HL-60 (cell line): Measurements from ENCODE around the gene DCBLD1.

Experiments
- CTCF ChIP-seq: IDR thresholded peaks from one replicate; pipeline ENCODE4 v1.5.1; 2011; ENCODE audit warnings: low read length, control low read depth, inconsistent platforms; ENCODE audit not compliant: insufficient read depth
- TF ChIP-seq, protein P1 (sequence below): IDR thresholded peaks from 2 replicates; pipeline ENCODE4 v1.6.1; 2012; ENCODE audit warnings: low read depth; ENCODE audit not compliant: insufficient replicate concordance

DNA sequence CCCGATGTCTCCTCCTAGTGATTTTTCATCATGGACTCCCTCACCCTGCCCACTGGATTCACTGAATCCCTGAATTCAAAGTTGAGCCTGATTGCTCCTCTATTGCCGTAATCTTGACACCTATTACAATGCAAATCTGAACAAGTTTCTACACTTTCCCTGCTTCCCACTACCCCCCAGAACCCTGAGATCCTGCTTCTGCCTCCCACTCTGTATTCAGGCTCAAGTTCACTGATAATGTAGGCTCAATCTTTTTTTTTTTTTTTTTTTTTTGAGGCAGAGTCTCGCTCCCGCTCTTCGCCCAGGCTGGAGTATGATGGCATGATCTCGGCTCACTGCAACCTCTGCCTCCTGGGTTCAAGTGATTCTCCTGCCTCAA, 3.6 kb upstream of the DCBLD1 start:
- no peak for TF ChIP-seq CTCF
- TF ChIP-seq, protein P1, sequence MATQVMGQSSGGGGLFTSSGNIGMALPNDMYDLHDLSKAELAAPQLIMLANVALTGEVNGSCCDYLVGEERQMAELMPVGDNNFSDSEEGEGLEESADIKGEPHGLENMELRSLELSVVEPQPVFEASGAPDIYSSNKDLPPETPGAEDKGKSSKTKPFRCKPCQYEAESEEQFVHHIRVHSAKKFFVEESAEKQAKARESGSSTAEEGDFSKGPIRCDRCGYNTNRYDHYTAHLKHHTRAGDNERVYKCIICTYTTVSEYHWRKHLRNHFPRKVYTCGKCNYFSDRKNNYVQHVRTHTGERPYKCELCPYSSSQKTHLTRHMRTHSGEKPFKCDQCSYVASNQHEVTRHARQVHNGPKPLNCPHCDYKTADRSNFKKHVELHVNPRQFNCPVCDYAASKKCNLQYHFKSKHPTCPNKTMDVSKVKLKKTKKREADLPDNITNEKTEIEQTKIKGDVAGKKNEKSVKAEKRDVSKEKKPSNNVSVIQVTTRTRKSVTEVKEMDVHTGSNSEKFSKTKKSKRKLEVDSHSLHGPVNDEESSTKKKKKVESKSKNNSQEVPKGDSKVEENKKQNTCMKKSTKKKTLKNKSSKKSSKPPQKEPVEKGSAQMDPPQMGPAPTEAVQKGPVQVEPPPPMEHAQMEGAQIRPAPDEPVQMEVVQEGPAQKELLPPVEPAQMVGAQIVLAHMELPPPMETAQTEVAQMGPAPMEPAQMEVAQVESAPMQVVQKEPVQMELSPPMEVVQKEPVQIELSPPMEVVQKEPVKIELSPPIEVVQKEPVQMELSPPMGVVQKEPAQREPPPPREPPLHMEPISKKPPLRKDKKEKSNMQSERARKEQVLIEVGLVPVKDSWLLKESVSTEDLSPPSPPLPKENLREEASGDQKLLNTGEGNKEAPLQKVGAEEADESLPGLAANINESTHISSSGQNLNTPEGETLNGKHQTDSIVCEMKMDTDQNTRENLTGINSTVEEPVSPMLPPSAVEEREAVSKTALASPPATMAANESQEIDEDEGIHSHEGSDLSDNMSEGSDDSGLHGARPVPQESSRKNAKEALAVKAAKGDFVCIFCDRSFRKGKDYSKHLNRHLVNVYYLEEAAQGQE: no peak
